ENCODE results near the gene CFAP70.

CFAP70 gene

DNA sequence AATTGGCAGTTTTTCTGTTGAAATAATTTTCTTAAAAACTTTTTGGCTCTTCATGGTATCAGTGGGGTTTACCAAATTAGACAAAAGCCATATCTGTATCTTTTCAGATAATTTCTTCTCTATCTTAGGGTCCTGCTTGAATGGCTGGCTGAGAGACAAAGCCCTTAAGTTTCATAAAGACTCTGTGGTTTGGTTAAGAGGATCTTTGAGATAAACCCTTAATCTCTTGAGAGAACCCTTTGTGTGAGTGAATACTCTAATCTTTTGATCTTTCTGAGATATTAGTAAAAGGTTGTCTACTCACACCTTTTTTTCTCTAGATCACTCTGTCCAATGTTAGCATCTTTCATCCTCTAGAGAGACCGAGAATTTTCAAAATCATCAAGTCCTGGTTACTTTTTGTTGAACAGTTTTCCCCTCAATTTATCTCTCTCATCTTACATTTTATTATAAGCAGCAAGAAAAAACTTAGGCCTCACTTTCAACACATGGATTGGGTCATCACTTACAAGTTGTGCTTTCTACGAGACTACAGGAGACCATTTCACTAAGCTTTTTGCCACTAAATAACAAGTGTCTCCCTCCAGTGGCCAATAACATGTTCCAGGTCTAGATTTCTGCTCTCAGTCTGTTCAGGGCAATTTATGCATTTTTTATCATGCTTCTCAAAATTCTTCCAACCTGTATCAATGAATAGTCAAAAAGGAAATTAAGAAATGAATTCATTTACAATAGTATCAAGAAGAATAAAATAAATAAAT, 140.1 kb downstream of the CFAP70 start:
- no peak overlapping the region for H3K27ac ChIP-seq (ENCODE audit: low read depth, low read length, poor library complexity, severe bottlenecking)
- H3K79me2 ChIP-seq (ENCODE audit: insufficient read depth, low read length) = no peaks in the 10 kb centered on the region
- H4K20me1 ChIP-seq (ENCODE audit: insufficient read depth, low read length) = no peaks in the 10 kb centered on the region
- peaks cover 7% of the 10 kb centered on the region for H3K36me3 ChIP-seq (ENCODE audit: insufficient read depth, low read length)
- no peaks in the 10 kb centered on the region for H3K9me2 ChIP-seq (ENCODE audit: low read depth, low read length)
- H3K9ac ChIP-seq (ENCODE audit: low read length) = no peak overlapping the region
- H2AFZ ChIP-seq (ENCODE audit: low read length) = no peak overlapping the region
- no peaks in the 10 kb centered on the region for H3K4me1 ChIP-seq (ENCODE audit: insufficient read depth, low read length, severe bottlenecking)
- no peaks in the 10 kb centered on the region for H3K9me3 ChIP-seq (ENCODE audit: low read length)
- no peaks in the 10 kb centered on the region for H3K27me3 ChIP-seq (ENCODE audit: insufficient read depth, low read length)
- H3F3A ChIP-seq (ENCODE audit: insufficient read depth, low read length) = no peaks in the 10 kb centered on the region
- H3K4me3 ChIP-seq (ENCODE audit: low read depth, low read length, poor library complexity, severe bottlenecking) = no peak overlapping the region
- no peak overlapping the region for H3K4me2 ChIP-seq (ENCODE audit: low read length)
- no peak for TF ChIP-seq EZH2 (IDR thresholded peaks at IDR 0.05; ENCODE audit: borderline replicate concordance, low read length)
- TF ChIP-seq CTCF (IDR thresholded peaks at IDR 0.05; ENCODE audit: low read length) = peak; percentile 70

DNA sequence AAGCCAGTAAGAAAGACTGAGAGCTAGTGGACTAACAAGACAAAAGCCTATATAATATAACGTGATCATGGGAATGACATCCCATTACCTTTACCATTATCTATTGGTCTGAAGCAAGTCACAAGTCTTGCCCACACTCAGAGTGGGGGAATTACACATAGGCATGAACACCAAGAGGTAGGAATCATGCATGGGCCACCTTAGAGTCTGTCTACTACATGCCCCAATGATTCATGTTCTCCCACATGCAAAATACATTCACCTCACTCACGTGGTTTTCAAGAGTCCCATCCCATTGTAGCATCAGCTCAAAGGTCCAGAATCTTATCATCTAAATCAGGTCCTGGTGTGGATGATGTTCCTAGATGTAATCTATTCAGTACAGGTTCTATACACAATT, 141.0 kb downstream of the CFAP70 start:
- no peak overlapping the region for H3K4me3 ChIP-seq (ENCODE audit: low read depth, low read length, poor library complexity, severe bottlenecking)
- H3F3A ChIP-seq (ENCODE audit: insufficient read depth, low read length) = no peaks in the 10 kb centered on the region
- H3K27me3 ChIP-seq (ENCODE audit: insufficient read depth, low read length) = no peaks in the 10 kb centered on the region
- no peak overlapping the region for H2AFZ ChIP-seq (ENCODE audit: low read length)
- no peak overlapping the region for H3K27ac ChIP-seq (ENCODE audit: low read depth, low read length, poor library complexity, severe bottlenecking)
- no peaks in the 10 kb centered on the region for H3K4me1 ChIP-seq (ENCODE audit: insufficient read depth, low read length, severe bottlenecking)
- no peaks in the 10 kb centered on the region for H3K9me2 ChIP-seq (ENCODE audit: low read depth, low read length)
- H3K9me3 ChIP-seq (ENCODE audit: low read length) = no peaks in the 10 kb centered on the region
- no peaks in the 10 kb centered on the region for H3K79me2 ChIP-seq (ENCODE audit: insufficient read depth, low read length)
- no peaks in the 10 kb centered on the region for H4K20me1 ChIP-seq (ENCODE audit: insufficient read depth, low read length)
- H3K9ac ChIP-seq (ENCODE audit: low read length) = no peak overlapping the region
- TF ChIP-seq EZH2 (IDR thresholded peaks at IDR 0.05; ENCODE audit: borderline replicate concordance, low read length) (no peak), CTCF (IDR thresholded peaks at IDR 0.05; ENCODE audit: low read length) (no peak)
- H3K36me3 ChIP-seq (ENCODE audit: insufficient read depth, low read length) = peaks cover 7% of the 10 kb centered on the region
- H3K4me2 ChIP-seq (ENCODE audit: low read length) = no peak overlapping the region

DNA sequence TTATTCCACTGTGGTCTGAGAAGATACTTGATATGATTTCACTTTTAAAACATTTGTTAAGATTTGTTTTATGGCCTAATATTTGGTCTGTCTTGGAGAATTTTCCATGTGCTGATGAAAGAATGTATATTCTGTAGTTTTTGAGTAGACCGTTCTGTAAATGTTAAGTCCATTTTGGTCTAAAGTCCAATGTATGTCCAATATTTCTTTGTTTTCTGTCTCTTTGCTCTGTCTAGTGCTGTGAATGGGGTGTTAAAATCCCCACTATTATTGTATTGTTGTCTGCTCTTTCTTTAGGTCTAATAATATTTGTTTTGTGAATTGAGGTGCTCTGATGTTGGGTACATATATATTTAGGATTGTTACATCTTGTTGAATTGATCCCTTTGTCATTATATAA, 142.9 kb downstream of the CFAP70 start:
- H3K79me2 ChIP-seq (ENCODE audit: insufficient read depth, low read length) = no peaks in the 10 kb centered on the region
- H3K27ac ChIP-seq (ENCODE audit: low read depth, low read length, poor library complexity, severe bottlenecking) = no peak overlapping the region
- no peaks in the 10 kb centered on the region for H4K20me1 ChIP-seq (ENCODE audit: insufficient read depth, low read length)
- H2AFZ ChIP-seq (ENCODE audit: low read length) = no peak overlapping the region
- H3K9me2 ChIP-seq (ENCODE audit: low read depth, low read length) = no peaks in the 10 kb centered on the region
- H3K36me3 ChIP-seq (ENCODE audit: insufficient read depth, low read length) = peaks cover 7% of the 10 kb centered on the region
- no peak overlapping the region for H3K9ac ChIP-seq (ENCODE audit: low read length)
- TF ChIP-seq EZH2 (IDR thresholded peaks at IDR 0.05; ENCODE audit: borderline replicate concordance, low read length) (no peak), CTCF (IDR thresholded peaks at IDR 0.05; ENCODE audit: low read length) (no peak)
- no peaks in the 10 kb centered on the region for H3K27me3 ChIP-seq (ENCODE audit: insufficient read depth, low read length)
- no peaks in the 10 kb centered on the region for H3K9me3 ChIP-seq (ENCODE audit: low read length)
- H3F3A ChIP-seq (ENCODE audit: insufficient read depth, low read length) = no peaks in the 10 kb centered on the region
- H3K4me2 ChIP-seq (ENCODE audit: low read length) = no peak overlapping the region
- no peaks in the 10 kb centered on the region for H3K4me1 ChIP-seq (ENCODE audit: insufficient read depth, low read length, severe bottlenecking)
- H3K4me3 ChIP-seq (ENCODE audit: low read depth, low read length, poor library complexity, severe bottlenecking) = no peak overlapping the region
